HG03575 (cell line): ENCODE results near the gene STARD3NL.

Experiments used
- ATAC-seq: cut with Tn5 transposase; IDR thresholded peaks from one replicate; pipeline ENCODE4 v1.9.1; 2021; ENCODE audit not compliant: unreplicated experiment, insufficient number of reproducible peaks, low FRiP score; ENCODE audit errors: extremely low read depth

The STARD3NL gene

GRCh38 chr7:38179776-38180226 lies 1.8 kb downstream of the STARD3NL start:
- no peak for ATAC-seq

- ATAC-seq: no peak
Measured at GRCh38 chr7:38181111-38181510, 3.1 kb downstream of the STARD3NL start.

DNA sequence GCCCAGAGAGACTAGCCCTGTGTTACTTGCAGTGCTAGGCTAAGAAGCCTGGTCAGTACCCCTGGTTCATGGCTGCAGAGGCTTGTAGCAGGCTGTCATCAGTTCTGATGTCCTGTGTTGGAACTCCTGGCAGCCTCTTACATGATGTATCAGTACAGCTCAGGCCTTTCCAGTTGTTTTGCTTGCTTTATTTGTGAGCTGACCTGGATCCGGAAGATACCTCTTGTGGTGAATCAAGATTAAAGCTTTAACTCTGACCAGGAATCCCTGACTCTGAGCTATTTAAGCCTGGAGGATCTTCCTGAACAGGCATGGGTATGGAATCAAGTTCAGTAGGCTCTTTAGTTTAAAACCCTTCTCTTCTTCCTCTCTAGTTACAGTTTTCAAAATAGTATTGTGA lies 4.4 kb downstream of the STARD3NL start:
- no peak for ATAC-seq

DNA sequence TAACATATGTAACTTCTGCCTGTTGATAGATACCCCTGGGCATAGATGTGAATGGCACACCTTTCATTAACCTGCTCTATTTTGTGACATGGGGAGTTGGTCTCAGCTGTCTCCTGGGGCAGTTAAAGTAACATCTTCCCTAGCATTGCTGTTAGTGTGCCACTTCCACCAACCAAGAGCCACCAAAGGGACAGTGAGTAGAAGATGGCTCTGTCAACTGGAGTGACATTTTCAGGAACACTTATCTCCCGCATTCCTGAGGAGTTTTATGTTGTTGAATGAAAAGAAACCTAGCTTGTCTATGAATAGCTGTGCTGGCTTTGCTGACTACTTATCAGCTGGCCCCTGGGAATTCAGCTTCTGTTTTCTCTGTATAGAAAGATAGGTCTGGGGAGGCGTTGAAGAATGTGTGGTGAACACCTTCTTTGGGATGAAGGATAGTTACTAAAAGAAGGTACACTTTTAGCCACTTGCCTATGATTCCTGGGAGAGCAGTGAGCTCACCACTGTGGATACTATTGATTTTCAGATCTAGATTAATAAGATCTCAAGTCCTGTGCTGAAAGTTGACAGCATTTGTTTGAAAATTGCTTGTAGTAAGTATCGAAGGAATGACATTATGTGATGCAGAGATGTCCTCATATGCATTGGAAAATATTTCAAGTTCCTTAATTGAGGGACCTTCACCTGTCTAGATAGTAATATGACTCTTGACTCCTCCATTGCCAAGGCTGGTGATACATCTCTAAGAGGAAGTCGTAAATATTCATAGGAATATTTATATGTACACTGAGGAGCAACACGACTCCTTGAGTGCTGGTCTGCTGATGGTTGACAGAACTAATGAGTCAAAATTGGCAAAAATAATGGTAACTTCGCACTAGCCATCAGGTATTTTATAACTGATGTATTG lies 7.6 kb downstream of the STARD3NL start:
- ATAC-seq: no peak

- no peak for ATAC-seq
Measured at GRCh38 chr7:38186593-38187314, 8.7 kb downstream of the STARD3NL start.

- peak; percentile 86 for ATAC-seq
Measured at GRCh38 chr7:38187794-38188440, 9.9 kb downstream of the STARD3NL start.

DNA sequence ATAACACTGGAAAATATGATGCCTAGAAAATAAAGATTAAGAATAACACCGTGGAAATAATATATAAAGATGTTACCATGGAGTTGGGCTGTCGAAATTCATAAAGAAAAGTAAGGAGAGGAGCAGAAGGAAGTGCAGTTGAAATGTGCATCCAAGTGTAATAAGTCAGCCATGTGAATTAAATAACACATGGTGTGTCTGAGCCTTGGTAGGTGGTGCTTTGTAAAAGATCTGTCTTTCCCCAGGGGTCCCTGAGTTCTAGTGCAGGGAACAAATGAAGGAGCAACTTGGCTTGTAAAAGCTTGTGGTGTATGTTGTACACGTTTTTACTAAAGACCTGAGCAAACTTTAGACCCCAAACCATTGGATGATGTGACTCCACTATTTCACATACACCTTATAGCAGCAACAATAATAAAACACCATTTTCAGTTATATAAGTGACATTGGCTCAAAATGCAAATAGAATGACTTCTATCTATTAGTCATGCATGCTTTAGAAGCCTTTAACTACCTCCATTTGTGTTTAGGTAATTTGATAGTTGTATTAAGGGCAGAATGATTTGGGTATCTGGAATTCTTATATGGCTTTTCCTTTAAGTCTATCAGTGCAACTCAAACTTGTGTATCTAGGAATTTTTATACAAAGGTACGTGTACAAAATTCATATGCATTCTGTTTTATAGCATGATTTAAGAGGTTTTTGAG lies 11.3 kb downstream of the STARD3NL start:
- ATAC-seq: no peak

DNA sequence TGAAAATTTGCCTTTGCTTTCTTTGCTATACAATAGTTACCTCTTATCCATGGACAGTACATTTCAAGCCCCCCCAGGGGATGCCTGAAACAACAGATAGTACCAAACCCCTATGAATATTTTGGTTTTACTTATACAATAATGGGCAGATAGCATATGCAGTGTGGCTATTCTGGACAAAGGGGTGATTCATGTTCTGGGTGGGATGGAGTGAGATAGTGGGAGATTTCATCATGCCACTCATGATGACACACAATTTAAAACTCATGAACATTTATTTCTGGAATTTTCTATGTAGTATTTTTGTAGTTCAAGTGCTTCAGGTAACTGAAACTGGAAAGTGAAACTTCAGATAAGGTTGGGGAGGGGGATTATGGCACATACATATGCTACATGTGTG lies 12.0 kb downstream of the STARD3NL start:
- no peak for ATAC-seq

DNA sequence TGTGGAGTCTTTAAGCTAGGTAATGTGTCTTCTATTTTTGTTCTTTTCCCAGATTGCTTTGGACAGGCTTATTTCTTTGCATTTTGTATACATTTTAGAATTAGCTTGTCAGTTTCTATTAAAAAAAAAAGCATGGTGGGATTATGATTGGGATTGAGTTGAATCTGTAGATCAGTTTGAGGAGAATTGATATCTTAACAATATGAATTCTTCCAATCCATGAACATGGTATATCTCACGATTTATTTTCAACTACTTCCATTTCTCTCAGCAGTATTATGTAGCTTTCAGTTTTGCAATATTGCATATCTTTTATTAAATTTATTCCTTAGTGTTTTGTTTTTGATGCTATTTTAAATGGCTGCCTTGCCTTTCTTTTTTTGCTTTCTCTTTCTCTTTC lies 13.7 kb downstream of the STARD3NL start:
- ATAC-seq: no peak

DNA sequence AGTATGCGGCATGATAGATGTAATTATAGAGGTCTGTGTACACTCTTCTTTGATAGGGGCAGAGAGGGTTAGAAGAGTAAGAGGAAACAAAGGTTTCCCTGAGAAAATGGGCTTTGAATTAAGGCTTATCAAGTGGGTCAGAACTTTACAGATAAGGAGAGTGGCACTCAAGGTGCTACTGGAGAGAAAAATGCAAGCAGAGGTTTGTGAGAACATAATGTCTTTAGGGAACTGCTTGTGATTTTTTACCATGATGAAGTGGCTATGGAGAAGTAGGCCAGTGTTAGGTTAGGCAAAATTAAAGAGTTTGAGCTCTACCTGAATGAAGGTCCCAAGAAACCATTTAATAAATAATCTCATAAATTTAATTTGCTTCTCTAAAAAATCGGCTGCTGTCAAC lies 14.3 kb downstream of the STARD3NL start:
- no peak for ATAC-seq

DNA sequence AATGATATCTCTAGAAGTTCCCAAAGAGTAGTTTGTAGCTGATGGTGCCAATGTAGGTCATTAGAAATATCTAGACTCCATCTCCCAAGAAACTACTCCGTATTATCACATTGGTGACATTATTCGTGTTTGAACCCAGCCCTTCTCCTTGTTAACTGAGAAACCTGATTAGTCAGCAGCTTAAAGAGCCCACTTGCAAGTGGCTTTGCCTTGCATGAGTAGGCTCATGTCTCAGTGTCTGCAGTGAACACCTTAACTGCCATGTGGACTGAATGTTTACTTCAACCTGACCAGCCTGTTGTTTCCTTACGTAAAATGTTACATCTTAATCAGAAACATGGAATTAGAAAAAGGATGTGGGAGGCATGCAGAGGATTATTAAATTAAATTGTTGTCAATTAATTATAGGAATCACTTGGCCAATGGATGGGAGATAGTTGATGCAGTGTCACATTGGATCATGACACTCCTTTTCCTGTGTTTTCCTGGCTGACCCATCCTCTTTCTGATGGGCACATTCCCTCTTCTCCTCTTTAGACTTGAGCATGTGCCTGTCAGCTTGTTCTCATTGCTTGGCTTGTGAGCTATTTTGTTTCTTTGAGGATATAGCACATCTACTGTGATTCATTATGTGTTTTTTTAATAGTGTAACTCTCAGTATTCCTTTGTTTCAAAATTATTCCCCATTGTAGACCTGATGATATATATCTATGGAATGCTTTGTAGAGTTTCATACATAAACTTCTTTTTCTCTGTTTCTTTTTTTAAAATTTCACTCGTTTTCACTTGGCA lies 18.0 kb downstream of the STARD3NL start:
- ATAC-seq: no peak

DNA sequence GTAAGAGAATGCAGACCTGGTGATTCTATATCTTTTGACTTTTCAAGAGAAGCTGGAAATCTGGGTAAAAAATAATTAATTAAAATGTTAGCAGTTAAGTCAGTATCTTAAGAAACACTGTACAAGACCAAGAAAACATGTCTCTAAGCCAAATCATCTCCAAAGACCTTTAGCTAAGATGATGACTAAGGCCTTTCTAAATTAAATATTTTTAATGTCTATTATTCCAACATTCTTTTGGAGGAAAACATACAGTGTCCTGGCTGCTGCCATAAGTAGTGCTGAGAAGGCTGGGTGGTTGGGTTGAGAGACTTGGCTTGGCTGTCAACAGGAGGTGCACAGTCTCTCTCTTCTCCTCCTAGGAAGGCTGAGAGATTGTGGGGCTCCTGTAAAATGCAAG lies 20.3 kb downstream of the STARD3NL start:
- no peak for ATAC-seq

DNA sequence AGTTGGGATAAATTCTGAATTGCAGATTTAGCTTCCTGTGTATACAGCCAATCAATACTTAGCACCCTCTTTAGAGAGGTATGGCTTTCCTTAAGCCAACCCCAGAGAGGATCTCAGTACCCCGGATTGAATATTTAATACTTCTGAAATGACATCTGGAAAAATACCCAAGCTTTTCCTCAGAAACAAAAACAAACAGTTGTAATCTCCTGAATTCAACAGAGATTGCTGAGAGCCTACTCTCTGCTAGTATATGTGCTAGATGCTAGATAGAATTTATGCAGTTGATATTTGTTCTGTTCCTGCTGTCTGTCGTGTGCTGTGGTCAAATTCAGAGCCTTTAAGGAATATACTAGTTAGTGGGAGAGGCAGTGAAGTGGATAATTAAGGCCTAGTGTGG lies 21.1 kb downstream of the STARD3NL start:
- no peak for ATAC-seq

GRCh38 chr7:38199782-38200181 lies 21.7 kb downstream of the STARD3NL start:
- no peak for ATAC-seq

DNA sequence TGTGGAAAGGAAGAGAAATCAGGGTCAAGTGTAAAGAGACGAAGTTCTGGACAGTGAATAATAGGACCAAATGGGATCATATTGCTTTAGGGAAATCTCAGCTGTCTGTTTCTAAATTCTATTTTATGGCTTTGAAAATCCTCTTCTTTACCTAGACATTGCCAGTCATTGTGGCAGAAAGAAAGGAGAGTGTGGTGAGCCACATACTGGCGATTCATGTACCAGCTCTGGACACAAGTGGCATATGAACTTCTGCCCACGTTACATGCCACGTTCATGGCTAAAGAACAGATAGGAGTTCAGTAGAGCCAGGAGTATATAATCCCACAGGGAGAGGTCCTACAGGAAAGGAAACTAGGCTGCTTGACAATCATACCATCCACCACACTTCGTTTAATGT lies 28.0 kb downstream of the STARD3NL start:
- ATAC-seq: no peak

- ATAC-seq: no peak
Measured at GRCh38 chr7:38207843-38208242, 29.8 kb downstream of the STARD3NL start.

DNA sequence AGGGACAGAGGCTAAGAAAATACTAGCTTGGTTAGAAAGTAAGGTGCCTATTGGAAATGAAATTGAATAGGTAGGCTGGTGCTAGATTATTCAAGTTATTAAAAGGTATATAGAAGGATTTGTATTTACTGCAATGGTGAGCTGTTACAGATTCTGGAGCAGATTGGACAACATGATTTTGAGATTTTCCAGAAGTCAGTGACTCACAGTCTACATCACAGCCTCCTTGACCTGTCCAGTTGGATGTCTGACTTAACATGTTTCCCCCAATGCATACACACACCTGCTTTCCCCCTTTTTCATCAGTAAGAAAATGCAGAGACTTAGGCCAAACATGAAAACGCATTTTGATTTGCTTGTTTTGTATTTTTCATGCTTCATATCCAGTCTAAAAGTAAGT lies 33.4 kb downstream of the STARD3NL start:
- no peak for ATAC-seq

DNA sequence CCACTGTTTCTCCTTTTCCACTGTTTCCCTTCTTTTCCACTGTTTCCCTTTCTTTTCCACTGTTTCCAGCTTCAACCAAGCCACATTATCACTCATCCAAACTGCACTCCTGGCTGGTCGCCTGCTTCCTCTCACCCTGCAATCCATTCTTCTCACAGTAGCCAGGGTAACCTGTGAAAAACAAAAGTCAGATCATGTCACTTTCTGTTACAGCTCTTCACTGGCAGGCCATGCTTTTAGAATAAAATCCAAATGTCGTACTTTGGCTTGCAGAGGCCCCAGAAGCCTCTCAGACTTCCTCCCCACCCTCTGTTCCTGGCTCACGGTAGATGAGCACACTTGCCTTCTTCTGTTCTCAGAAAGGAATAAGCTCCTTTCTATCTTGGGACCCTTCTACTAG lies 33.9 kb downstream of the STARD3NL start:
- no peak for ATAC-seq
